ENCODE results near the gene CACNB3.
"Not testable (repeated sequence)": the region's sequence is repeated elsewhere in the genome, so short reads cannot be mapped to it uniquely, and the experiment has no call there.

Gene CACNB3

DNA sequence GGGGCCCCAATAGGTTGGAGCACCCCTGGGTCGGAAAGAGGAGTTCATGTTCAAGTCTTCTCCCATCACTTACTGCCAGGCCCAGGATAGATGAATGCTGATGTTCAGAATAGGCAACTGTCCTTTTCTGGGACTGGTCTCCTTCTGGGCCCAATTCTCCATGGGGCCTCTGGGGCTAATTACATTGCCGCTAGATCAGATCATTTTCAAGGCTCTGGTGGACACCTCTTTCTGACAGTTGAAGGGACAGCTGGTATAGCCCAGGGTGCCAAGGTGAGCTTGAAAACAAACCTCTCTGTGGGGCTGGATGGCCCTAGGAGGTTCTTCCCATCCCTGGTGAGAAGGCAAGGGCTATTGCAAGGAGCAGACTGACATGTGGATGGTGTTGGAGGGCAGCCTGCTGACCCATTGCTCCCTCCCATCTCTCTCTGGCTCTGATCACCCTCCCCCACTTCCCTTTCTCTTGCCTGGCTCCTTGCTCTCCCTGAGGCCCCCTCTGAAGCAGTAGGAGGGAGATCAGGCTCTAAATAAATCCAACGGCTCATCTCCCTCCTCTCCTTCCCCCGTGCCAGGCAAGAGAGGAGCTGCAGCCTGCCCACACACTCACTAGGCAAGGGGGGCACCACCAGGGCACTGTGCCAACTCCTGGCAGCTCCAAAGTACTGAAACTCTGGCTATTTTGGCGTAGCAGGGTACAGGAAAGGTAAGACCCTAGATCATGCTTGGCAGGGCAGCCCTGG lies 1.9 kb downstream of the CACNB3 start:
- no peak for DNase-seq

GRCh38 chr12:48822139-48822538 lies 3.8 kb downstream of the CACNB3 start:
- DNase-seq, result no peak

DNA sequence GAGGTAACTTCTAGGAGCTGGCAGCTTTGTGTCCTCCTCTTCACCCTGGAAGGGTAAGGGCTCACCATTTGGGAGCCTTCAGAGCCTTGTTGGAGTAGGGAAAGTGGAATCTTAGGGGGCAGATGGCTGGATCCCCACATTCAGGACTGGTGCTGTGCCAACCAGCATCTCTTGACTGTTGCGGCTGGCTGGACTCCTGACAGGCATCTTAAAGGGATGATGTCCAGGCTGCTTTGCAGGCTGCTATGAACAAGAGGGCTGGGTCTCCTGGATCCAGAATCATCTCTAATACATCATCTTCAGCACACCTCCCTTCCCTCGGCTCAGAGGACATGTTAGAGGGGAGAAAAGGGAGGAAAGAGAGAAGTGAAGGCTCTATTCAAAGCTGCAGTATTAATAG lies 4.4 kb downstream of the CACNB3 start:
- DNase-seq, result no peak

DNA sequence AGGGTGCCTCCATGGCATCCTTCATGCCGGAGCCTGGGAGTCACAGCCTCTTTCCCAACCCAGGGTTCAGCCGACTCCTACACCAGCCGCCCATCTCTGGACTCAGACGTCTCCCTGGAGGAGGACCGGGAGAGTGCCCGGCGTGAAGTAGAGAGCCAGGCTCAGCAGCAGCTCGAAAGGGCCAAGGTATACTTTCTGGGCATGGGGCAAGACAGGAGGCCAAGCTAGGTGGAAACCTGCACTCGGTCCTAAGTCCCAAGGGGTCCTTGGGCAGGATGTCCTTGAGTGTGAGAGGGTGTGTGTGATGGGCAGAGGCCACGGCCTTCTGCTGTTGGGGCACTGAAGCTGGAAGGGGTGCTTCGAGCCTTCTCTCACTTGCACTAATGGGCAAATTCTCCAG lies 5.0 kb downstream of the CACNB3 start:
- DNase-seq, result no peak

DNA sequence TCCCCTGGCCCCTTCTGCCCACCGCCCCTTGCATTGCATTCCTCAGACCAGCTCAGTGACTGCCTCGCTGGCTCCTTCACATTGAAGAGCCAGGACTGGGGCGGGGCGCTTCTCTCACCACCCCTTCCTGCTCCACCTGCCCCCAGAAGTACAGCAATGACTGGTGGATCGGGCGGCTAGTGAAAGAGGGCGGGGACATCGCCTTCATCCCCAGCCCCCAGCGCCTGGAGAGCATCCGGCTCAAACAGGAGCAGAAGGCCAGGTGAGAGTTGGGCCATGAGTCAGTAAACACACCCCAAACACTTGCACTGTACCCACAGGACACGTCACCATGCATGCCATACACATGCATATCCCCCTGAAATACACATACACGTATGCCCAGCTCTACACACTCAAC lies 5.8 kb downstream of the CACNB3 start:
- DNase-seq, result no peak

- no peak for DNase-seq
These were observed 6.6 kb downstream of the CACNB3 start for GRCh38 chr12:48824905-48825304.

DNA sequence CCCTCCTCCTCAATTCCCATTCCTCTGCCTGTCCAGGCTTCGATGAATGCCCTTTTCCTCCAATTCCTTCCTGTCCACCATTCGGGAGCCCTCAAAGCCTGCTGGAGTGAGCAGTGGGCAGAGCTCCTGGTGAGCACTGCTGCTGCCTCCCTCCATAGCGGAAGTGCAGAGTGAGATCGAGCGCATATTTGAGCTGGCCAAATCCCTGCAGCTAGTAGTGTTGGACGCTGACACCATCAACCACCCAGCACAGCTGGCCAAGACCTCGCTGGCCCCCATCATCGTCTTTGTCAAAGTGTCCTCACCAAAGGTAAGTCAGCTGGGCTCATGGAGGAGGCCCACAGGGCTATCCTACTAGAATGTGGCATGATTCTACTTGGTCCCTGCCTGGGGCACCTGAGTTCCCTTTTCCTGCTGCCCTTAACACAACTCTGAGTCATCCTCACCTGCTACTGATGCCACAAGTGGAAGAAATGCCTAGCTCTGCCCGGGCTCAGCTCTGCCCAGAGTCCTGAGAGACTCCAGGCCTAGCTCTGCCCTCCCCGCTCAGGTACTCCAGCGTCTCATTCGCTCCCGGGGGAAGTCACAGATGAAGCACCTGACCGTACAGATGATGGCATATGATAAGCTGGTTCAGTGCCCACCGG lies 8.0 kb downstream of the CACNB3 start:
- DNase-seq, result no peak

- no peak for DNase-seq
These were observed 8.7 kb downstream of the CACNB3 start for GRCh38 chr12:48827026-48827425.

- DNase-seq, result no peak
These were observed 9.3 kb downstream of the CACNB3 start for GRCh38 chr12:48827513-48828096.

GRCh38 chr12:48828293-48828692 lies 10.0 kb downstream of the CACNB3 start:
- DNase-seq, result no peak

GRCh38 chr12:48828841-48829575 lies 10.7 kb downstream of the CACNB3 start:
- DNase-seq, result no peak

- no peak for DNase-seq
These were observed 13.0 kb downstream of the CACNB3 start for GRCh38 chr12:48831257-48831656.

GRCh38 chr12:48832321-48833060 lies 14.2 kb downstream of the CACNB3 start:
- no peak for DNase-seq

DNA sequence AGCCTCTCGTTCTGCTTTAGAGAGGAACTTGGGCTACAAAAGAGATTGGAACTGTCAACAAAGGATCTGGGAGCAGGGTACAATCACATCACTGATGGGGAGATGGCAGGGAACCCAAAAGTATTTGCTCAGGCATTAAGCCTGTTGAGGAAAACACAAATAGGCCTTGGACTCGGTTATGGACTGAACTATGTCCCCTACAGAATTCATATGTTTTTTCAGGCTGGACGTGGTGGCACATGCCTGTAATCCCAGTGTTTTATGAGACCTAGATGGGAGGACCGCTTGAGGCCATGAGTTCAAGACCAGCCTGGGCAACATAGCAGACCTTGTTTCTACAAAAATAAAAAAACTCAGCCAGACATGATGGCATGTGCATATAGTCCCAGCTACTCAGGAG lies 19.8 kb downstream of the CACNB3 start:
- no peak for DNase-seq

GRCh38 chr12:48842021-48842420 lies 23.7 kb downstream of the CACNB3 start:
- DNase-seq, result not testable (repeated sequence)

DNA sequence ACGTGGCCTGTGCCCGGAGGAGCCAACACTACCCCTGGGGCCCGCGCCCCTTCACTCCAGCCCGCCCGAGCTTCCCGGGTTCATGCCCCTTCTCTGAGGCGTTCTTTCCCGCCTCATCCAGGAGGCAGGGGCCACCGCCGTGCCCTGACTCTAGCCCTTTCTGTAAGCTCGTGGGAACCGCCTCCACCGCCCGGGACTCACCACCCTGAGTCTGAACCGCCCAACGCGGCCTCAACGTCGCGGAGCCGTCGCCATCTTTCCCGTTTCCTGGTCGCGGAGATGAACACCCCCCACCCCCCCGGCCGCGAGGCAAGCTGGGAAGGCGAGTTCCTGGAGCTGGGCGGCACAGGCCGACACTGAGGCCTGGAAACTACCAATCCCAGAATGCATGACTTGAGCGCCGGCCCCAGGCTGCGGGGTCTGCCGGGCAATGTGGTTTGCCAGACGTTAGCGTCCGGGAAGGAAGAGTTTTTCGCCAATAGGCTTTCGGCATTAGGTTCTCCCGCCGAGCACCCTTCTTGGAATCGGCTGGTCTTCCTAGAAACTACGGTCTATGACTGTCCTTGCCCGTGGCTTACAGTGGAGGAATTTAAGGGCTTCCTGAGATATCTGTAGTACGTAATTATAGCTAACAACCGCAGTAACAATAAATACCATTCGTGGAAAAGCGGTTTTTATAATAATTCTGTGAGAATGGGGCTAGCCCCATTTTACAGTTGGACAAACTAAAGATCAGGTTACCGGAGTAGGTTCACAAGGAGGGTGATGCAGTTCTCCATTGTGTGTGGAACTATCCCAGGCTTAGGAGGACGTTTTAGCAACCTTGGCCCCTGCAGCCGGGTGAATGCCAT lies 33.8 kb downstream of the CACNB3 start, which contains the start of gene DDX23:
TSS of gene DDX23 (minus strand) at position 281 of the 851 bp plus-strand sequence. CDS start 6,381 bp downstream, outside the sequence.
- DNase-seq, result peak; percentile 95

- peak; percentile 87 for DNase-seq
These were observed 34.7 kb downstream of the CACNB3 start for GRCh38 chr12:48852734-48853688.

DNA sequence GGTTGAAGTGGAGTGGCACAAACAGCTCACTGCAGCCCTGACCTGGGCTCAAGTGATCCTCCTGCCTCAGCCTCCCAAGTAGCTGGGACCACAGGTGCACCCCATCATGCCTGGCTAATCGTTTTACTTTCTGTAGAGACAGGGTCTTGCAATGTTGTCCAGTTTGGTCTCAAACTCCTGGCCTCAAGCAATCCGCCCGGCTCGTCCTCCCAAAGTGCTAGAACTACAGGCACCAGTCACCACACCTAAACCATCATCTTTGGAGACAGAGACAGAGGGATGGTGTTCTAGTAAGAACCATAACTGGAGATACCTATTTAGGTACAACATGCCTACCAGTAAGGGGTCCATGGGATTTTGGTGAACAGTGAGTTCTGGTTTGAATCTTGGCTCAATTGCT lies 36.2 kb downstream of the CACNB3 start:
- DNase-seq, result no peak

DNA sequence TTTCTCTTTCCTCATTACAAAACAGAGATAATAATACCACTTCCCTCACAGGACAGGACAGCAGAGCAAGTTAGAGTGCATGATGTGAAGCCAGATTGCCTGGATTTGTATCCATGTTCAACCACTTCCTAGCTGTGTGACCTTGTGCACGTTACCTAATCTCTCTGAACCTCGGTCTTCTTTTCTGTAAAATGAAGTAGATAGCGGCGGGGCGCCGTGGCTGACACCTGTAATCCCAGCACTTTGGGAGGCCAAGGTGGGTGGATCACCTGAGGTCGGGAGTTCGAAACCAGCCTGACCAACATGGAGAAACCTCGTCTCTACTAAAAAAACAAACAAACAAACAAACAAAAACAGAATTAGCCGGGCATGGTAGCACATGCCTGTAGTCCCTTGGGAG lies 36.6 kb downstream of the CACNB3 start:
- not testable (repeated sequence) for DNase-seq

GRCh38 chr12:48856379-48856778 lies 38.1 kb downstream of the CACNB3 start:
- no peak for DNase-seq

Measured in stimulated activated CD4-positive, alpha-beta T cell treated with anti-CD3 and anti-CD28 coated beads, Interleukin-1b, Interleukin-23, amount 100 ng/mL, for 48 hours (primary cell).